NOMO-1 treated with dmso at 0.1 percent for 144 hours (cell line): Measurements from ENCODE around the gene PPP1CB.
A peak's percentile ranks its signal among the peaks of the same experiment; 100 is the strongest.
"Not testable (repeated sequence)": the region's sequence is repeated elsewhere in the genome, so short reads cannot be mapped to it uniquely, and the experiment has no call there.

Experiments
- DNase-seq: peaks from one replicate; lab custom pipeline; 2025; ENCODE audit not compliant: unreplicated experiment; lab: John Stamatoyannopoulos, UW

PPP1CB gene

DNA sequence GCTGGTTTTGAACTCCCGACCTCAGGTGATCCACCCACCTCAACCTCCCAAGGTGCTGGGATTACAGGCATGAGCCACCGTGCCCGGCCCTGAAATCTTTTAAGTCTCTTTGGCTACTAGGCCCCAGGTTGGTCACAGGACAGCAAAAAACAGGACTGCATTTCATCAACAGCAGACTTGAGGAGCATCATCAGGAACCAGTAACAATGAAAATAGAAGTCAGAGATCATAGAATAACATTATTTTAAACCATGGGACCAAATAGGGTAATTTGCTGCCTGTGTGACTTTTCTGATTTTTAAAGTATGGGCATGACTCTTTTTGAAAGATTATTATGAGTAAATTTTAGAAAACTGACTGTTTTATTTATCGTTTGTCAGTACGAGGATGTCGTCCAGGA, 24.8 kb downstream of the PPP1CB start:
- no peak for DNase-seq

DNA sequence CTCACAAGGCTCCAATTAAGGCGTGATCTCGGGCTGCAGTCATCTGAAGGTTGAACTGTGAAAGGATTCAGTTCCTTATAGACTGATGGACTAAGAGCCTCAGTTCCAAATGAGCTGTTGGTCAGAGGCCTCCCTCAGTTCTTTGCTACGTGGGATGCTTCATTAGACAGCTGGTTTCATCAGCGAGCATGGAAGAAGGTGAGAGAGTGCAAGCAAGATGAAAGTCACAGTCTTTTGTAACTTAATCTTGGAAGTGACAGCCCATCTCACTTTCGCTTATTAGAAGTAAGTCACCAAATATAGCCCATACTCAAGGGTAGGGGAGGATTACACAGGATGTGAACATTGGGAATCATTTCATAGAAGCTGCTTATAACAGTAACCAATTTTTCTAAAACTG, 26.8 kb downstream of the PPP1CB start:
- no peak for DNase-seq

DNA sequence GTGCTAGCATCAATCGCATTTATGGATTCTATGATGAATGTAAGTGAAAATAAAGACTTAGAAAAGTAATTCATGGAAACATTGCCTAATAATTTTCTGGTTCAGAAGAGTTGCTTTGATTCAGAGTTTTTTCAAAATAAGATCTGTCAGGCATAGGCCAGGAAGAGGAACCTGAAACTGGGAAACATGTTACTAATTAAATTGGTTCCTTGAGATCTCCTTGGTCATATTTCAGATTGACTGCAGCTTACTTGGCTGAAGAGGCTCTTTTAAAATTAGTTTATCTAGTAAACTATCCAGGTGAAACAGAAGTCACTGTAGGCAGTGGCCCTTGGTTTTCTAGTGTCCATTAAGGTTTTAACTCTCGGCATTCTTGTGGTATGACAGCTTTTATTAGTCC, 27.4 kb downstream of the PPP1CB start:
- DNase-seq: no peak

DNA sequence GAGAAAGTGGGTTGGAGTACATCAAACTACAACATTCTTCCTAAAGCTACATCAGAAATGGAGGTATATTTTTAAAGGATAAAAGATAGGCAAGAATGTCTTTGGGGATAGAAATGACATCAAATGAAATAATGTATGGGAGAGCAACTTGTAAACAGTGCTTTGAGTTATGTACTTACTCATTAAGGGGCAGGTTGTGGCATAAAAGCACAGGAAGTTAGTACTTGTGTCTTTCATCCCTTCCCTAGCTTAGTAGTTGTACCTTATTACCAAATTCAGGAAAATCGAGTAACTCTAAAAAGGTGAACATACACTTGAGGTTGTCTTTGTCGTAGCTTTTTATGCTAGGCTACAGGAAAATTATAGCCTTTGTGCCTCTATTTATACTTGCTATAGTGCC, 28.9 kb downstream of the PPP1CB start:
- DNase-seq: no peak

DNA sequence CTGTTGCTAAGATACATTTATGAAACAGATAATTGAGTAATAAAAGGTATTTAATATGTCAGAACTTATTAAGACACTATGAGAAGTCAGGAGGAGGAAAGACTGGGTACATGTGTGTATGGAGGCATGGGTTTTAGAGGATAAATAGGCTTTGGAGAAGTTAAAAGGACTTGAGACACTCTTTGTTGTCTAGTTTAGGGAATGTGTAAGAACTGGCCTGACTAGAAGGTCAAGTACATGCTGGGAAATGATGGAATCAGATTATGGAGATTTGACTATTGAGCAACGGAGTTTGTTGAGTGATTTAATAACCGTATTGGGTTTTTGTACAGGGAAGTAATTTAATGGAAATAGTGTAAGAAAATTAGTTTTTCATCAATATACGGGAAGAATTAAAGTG, 30.8 kb downstream of the PPP1CB start:
- no peak for DNase-seq

DNA sequence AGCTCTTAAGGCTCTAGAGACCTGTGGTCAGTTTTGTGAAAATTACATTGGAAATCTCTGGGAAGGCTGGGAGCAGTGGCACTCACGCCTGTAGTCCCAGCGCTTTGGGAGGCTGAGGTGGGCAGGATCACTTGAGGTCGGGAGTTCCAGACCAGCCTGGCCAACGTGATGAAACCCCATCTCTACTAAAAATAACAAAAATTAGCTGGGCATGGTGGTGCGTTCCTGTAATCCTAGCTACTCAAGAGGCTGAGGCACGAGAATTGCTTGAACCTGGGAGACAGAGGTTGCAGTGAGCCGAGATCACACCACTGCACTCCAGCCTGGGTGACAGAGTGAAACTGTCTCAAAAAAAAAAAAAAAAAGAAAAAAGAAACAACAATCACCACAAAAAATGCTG, 32.9 kb downstream of the PPP1CB start:
- not testable (repeated sequence) for DNase-seq

DNA sequence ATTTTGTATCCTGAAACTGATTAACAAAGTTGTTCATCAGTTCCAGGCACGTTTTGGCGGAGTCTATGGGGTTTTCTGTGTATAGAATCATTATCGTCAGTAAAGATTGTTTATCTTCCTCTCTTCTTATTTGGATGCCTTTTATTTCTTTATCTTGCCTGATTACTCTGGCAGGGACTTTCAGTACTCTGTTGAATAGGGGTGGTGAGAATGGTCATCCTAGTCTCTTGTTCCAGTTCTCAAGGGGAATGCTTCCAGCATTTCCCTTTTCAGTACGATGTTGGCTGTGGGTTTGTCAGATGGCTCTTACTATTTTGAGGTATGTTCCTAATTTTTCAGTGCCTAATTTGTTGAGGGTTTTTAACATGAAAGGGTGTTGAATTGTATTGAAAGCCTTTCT, 45.0 kb downstream of the PPP1CB start:
- no peak for DNase-seq

DNA sequence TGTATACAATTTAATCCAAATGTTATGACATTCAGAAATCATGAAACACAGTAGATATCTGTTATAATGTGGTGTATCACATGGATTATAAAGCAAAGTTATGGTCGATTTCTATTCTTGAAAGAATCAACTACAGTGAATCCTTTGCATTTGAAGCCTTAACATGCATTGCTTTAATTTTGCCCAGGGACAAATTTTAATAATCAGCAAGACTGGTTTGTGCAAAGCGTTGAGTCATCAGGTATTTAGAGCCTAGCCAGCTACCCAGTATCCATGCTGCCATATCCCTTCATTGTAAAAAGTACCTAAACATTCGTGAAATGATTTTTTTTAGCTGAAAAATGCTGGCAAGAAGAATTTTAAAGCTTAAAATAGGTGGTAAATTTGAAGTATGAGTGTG, 50.1 kb downstream of the PPP1CB start:
- DNase-seq: no peak

DNA sequence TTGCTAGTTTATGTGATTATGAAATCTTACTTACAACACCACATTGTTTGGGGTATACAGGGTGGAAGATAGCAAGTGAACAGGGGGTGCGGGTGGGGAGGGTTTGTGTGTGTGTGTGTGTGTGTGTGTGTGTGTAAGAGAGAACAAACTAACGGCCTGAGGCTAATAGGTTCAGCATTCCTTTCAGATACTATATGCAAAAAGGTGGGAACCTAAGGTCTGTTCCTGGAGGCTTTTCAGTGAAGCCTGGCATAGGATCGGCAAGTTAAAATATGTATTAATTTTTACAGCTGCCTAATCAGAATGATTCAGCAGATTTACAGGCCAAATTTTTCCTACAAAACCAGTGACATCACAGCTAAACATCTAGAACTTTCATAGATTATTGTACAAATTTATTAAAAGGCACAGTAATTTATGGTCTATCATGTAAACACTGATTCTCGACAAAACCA, 51.4 kb downstream of the PPP1CB start:
- no peak for DNase-seq

DNA sequence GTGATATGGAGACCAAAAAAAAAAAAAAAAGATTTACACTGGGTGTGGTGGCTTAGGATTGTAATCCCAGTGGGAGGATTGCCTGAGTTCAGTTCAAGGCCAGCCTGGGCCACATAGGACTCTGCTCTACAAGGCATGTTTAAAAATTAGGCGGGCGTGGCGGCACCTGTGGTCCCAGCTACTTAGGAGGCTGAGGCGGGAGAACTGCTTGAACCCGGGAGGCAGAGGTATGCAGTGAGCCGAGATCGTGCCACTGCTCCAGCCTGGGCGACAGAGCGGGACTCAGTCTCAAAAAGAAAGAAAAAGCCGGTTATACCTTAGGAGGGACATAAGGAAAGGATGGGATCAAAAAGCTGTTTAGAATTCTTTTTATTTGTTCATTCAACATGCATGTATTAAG, 58.3 kb downstream of the PPP1CB start:
- no peak for DNase-seq

DNA sequence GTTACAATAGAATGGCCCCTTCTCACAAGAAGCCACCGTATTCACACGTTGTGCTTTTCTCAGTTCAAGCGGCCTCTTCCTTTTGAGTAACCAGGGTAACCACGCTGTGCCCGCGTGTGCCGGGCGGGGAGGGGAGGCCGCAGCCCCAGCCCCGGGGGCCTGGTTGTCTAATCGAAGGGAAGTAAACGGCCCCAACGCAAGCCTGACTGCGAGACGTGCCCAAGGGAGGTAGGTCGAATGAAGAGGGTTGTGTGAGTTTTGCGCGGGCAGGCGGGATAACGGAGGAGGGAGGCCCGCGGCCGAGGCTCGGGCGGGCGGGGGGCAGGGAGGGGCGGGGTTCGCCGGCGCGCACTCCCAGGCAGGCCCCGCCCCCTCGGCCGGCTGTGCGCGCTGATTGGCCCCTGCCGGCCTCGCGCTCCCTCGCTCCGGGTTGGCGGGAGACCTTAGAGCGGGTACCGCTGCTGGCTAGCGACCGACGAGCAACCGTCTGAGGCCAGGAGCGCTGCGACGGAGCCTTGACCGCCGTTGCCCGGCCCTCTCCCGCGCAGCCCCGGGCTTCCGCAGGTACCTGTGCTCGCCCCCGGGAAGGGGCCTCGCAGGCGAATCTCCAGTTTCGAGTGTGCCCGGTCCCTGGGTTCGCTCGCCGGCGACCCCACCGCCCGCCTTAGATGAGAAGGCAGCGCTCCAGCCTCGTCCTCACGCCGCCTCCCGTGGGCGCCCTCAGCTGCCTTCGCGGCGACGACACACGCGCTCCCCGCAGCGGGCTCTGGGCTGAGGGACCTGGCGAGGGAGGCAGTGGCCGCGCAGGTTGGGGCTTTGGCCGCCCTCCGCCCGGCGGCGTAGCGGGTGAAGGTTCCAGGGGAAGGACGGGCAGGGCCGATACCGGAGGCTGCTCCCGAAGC, 59.0 kb downstream of the PPP1CB start, which contains the start of gene SPDYA:
SPDYA (plus strand) TSS at position 451 of the 902 bp plus-strand sequence. CDS start 5,181 bp downstream, outside the sequence.
- DNase-seq: peak; percentile 71

DNA sequence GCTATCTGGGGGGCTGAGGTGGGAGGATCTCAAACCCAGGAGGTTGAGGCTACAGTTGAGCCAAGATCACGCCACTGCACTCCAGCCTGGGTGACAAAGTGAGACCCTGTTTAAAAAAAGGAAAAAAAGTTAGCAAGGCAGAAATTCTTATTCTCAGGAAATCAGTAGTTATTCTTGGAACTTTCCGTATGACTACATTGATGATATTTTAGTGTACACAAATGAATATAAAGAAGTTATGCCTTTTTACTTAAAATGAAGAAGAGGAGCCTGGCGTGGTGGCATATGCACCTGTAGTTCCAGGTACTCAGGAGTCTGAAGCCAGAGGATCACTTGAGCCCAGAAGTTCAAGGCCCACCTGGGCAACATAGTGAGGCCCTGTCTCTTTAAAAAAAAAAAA, 66.4 kb downstream of the PPP1CB start:
- no peak for DNase-seq

DNA sequence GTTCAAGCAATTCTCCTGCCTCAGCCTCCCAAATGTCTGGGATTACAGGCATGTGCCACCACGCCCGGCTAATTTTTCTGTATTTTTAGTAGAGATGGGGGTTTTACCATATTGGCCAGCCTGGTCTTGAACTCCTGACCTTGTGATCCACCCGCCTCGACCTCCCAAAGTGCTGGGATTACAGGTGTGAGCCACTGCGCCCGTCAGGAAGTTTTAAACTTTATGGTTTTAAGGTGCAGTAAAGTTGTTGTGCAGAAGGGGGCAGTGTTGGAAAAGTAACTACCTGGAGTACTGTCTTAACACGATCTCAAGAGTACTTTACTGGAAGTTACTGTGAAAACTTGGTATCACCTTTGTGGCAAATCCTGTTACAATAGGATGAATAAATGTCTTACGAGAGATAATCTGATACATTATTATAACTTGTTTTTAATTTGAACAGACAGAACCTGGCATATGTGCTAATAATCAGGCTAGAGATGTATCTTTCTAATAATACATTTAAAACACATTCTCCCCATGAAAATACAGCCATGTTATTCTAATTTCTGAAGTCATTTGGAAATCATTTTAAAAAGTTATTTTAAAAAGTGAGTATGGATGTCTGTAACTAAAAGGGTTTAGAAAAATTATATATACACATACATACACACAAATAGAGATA, 69.8 kb downstream of the PPP1CB start:
- no peak for DNase-seq

DNA sequence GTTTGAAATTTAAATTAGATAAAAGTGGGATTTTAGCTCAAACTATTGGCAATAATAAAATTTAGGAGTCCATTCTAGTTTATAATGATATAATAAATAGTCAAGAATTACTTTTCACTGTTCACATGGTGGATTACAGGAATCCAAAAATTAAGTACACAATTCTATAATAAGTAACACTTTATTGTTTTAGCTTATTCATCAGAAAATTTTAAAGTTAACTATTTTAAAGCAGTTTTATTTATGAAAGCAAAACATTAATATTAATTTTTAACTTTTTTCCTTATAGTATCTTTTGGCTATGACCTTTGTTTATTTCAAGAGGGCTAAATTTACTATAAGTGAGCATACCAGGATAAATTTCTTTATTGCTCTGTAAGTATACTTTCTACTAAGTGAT, 70.4 kb downstream of the PPP1CB start:
- DNase-seq: no peak

DNA sequence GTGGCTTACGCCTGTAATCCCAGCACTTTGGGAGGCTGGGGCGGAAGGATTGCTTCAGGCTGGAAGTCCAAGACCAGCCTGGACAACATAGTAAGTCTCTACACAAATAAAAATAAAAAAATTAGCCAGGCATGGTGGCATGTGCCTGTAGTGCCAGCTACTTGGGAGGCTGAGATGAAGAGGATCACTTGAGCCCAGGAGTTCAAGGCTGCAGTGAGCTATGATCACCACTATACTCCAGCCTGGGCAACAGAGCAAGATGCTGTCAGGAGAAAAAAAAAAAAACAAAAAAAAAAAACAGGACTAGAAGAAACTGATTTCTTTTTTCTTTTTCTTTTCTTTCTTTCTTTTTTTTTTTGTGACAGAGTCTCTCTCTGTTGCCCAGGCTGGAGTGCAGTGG, 72.6 kb downstream of the PPP1CB start:
- no peak for DNase-seq

DNA sequence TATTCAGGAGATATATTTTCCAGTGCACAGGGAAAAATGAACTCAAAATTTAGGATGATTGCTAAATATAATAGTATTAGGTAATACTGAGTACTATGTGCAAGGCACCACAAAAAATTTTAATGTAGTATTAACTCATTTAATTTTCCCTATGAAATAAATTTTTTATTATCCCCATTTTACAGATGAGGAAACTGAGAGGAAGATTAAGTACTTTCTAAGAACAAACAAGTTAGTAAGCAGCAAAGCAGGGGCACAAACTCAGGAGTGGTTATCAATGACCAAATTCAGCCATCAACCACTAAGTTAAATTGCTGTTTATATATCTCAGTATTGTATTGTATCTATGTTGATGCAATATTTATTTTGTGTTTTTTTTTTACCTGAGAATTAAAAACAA, 73.2 kb downstream of the PPP1CB start:
- DNase-seq: no peak

DNA sequence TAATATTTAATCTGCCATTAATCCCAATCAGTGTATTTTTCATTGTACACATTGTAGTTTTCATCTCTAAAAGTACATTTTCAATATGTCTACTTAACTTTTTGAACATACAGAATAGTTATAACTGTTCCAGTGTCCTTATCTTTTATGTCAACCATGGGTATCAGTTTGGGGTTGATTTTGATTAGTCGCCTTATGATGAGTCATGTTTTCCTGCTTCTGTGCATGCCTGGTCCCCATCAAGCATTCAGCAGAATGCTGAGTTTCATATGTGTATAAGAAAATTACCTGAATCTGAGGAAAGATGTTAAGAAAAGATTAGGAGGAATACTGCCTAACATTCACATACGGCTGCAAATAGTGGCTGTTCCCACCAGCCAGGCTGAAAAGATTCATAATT, 76.8 kb downstream of the PPP1CB start:
- DNase-seq: no peak

DNA sequence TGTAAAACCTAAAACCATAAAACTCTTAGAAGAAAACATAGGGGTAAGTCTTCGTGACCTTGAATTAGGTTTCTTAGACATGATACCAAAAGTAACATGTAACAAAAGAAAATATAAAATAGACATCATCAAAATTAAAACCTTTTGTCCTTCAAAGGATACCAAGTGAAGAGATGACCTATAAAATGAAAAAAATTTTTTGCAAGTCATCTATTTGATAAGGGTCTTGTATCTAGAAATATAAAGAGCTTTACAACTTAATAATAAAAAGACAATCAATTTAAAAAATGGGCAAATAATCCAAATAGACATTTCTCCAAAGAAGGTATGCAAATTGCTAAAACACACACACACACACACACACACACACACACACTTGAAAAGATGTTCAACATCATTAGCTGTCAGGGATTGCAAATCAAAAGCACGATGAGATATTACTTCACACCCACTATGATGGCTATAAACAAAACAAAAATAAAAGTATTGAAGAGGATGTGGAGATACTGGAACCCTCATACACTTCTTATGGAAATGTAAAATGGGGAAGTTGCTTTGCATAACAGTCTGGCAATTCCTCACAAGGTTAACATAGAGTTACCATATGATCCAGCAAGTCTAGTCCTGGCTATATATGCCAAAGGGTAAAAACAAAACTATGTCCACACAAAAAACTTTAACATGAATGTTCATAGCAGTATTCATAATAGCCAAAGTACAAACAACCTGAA, 82.3 kb downstream of the PPP1CB start:
- DNase-seq: no peak

DNA sequence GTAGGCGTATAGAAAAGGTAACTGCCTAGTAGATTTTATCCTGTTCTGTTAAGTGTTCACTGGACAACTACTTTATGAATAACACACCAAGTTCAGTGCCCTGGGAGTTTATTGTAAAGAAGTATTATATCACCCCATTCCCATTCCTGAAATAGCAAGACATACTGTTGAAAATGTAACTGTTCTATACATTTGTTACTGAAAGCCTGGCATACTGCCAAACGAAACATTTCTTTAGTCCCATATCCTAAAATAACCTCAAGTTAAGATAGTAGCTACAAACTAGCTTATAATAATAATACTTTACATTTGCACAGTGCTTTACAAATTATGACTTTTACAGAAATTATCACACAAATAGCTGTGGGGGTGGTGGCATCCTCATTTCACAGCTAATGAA, 84.2 kb downstream of the PPP1CB start:
- DNase-seq: no peak

DNA sequence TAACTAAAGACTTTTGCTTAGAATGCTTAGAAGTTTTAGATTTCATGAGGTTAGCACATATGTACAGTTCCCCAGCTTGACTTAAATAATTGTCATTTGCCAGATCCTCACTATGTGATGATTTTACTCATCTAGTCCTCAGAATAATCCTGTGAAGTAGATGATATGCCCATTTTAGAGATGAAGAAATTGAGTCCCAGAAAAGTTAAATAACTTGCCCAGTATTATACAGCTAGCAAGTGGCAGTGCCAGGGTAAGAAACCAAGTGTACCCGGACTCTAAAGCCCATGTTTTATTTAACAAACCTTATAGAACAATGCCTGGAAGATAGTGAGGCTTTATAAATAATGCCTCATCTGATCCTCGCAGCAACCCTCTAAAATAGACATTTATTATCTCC, 87.3 kb downstream of the PPP1CB start:
- DNase-seq: no peak

DNA sequence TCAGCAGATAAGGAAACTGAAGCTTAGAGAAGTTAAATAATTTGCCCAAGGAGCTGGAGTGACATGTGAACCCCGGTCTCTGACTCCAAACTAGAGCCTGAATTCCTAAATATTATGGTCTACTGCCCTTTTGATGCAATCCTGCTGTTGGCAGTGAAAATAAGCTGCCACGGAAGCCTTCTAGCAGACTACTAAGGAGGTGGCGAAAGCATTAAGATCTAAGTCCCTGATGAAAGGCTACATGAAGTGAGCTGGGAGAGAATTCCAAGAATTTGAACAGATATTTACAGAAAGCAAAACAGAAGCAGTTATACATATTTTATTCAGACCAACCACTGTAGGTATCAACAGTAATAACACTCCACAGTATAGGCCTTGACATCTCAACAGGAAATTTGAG, 90.4 kb downstream of the PPP1CB start:
- DNase-seq: no peak
